Measurements from ENCODE around the gene GRIK1. TPM values are rescaled to one million over a fixed set of nuclear protein-coding genes. Genes with fewer than 3 reads are reported as not detected.
"Not testable (repeated sequence)": the region's sequence is repeated elsewhere in the genome, so short reads cannot be mapped to it uniquely, and the experiment has no call there.

The GRIK1 gene
- not detected for polyA plus RNA-seq

- Mint-ChIP-seq H3K4me1 (peaks cover 0 to 4% (median 2%) of the 10 kb centered on the region in 3 donors), H3K27me3 (peaks cover 19% of the 10 kb centered on the region), H3K36me3 (no peaks in the 10 kb centered on the region), H3K27ac (peak within 1 kb of the TSS in 1 of 3 donors; percentile 27), H3K4me3 (no peak within 1 kb of the TSS), H3K9me3 (peaks cover 0 to 7% (median 2%) of the 10 kb centered on the region in 3 donors)
Measured at GRCh38 chr21:29939924-29940275, at the start of gene GRIK1. Gene GRIK1 (minus strand): TSS chr21:29939996.

- H3K36me3 Mint-ChIP-seq, result no peaks in the 10 kb centered on the region
- H3K4me3 Mint-ChIP-seq, result no peak overlapping the region
- H3K27ac Mint-ChIP-seq, result no peak overlapping the region
- H3K4me1 Mint-ChIP-seq, result no peaks in the 10 kb centered on the region
- H3K9me3 Mint-ChIP-seq, result peaks cover 0 to 7% (median 2%) of the 10 kb centered on the region in 3 donors
- no peaks in the 10 kb centered on the region for H3K27me3 Mint-ChIP-seq
Measured at GRCh38 chr21:29987762-29988161, 48.0 kb upstream of the GRIK1 start.

DNA sequence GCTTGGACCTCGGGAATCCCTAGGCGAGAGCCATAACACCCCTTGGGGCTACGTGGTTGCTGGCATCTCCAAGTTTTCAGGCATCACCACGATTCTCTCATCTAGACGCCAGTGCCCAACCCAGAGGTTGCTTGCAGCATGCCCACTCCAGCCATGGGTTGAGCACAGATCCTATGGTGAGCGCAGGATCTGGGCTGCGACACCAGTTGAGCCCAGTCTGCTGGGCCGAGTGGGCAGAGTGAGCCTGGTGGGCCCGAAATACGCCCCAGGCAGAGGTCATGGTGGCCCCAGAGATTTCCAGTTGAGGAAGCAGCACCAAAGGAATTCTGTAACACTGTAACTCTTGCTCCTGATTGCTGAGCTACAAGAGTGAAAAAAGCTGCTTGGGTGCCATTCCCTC, 46.1 kb upstream of the GRIK1 start:
- Mint-ChIP-seq H3K36me3 (no peaks in the 10 kb centered on the region), H3K27ac (no peak overlapping the region), H3K27me3 (no peaks in the 10 kb centered on the region), H3K9me3 (peaks cover 0 to 7% (median 2%) of the 10 kb centered on the region in 3 donors), H3K4me3 (no peak overlapping the region), H3K4me1 (no peaks in the 10 kb centered on the region)

GRCh38 chr21:29979043-29979442, 39.2 kb upstream of the GRIK1 start:
- H3K4me1 Mint-ChIP-seq, result no peaks in the 10 kb centered on the region
- H3K27ac Mint-ChIP-seq, result no peak overlapping the region
- no peak overlapping the region for H3K4me3 Mint-ChIP-seq
- no peaks in the 10 kb centered on the region for H3K27me3 Mint-ChIP-seq
- H3K36me3 Mint-ChIP-seq, result no peaks in the 10 kb centered on the region
- peaks cover 0 to 2% (median 0%) of the 10 kb centered on the region in 3 donors for H3K9me3 Mint-ChIP-seq

DNA sequence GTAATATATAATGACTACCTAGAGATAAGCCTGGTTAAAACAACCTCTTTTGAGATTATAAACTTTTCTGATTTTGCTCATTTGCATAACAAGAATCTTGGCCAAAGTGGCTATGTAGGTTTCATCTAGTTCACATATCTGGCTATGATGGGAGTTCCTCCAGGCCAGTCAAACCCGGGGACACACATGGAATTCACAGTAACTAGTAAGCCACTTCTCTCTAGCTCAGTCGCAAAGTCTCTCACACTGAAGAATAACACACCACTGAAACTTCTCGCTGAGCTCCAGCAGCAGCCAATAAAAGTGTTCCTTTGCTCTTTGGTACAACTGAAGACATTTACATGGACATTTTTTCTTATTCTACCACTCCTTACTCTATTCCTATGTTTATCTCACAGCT, 36.0 kb upstream of the GRIK1 start:
- peaks cover 0 to 6% (median 2%) of the 10 kb centered on the region in 3 donors for H3K9me3 Mint-ChIP-seq
- no peaks in the 10 kb centered on the region for H3K27me3 Mint-ChIP-seq
- H3K4me1 Mint-ChIP-seq, result no peaks in the 10 kb centered on the region
- H3K4me3 Mint-ChIP-seq, result no peak overlapping the region
- no peaks in the 10 kb centered on the region for H3K36me3 Mint-ChIP-seq
- no peak overlapping the region for H3K27ac Mint-ChIP-seq

DNA sequence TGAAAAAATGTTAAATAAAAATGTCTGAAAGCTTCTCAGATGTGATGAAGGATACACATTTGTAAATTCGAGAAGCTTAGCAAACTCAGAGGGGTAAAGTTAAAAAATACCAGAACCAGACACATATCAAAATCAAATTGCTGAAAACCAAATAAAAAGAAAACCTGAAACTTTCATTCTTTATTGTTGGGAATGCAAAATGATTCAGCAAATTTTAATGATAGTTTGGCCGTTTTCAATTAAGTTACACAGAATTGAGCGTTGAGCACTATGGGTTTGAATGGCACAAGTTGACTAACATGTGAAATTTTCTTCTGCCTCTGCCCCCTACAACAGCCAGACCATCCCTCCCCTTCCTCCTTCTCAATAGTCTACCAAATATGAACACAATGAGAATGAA, 33.5 kb upstream of the GRIK1 start:
- H3K9me3 Mint-ChIP-seq, result peaks cover 0 to 6% (median 2%) of the 10 kb centered on the region in 3 donors
- H3K27me3 Mint-ChIP-seq, result no peaks in the 10 kb centered on the region
- H3K4me1 Mint-ChIP-seq, result no peaks in the 10 kb centered on the region
- no peak overlapping the region for H3K4me3 Mint-ChIP-seq
- H3K36me3 Mint-ChIP-seq, result no peaks in the 10 kb centered on the region
- H3K27ac Mint-ChIP-seq, result no peak overlapping the region

GRCh38 chr21:29961291-29962027, 21.7 kb upstream of the GRIK1 start:
- H3K36me3 Mint-ChIP-seq, result no peaks in the 10 kb centered on the region
- H3K27me3 Mint-ChIP-seq, result no peaks in the 10 kb centered on the region
- H3K4me3 Mint-ChIP-seq, result no peak overlapping the region
- peaks cover 0 to 7% (median 0%) of the 10 kb centered on the region in 3 donors for H3K9me3 Mint-ChIP-seq
- H3K4me1 Mint-ChIP-seq, result no peaks in the 10 kb centered on the region
- H3K27ac Mint-ChIP-seq, result no peak overlapping the region

GRCh38 chr21:29958551-29958950, 18.8 kb upstream of the GRIK1 start:
- Mint-ChIP-seq H3K27ac (no peak overlapping the region), H3K4me1 (no peaks in the 10 kb centered on the region), H3K9me3 (peaks cover 0 to 5% (median 0%) of the 10 kb centered on the region in 3 donors), H3K27me3 (no peaks in the 10 kb centered on the region), H3K36me3 (no peaks in the 10 kb centered on the region), H3K4me3 (no peak overlapping the region)

- H3K4me1 Mint-ChIP-seq, H3K27me3 Mint-ChIP-seq, H3K4me3 Mint-ChIP-seq, H3K9me3 Mint-ChIP-seq, H3K27ac Mint-ChIP-seq, H3K36me3 Mint-ChIP-seq: not testable (repeated sequence)
Measured at GRCh38 chr21:29958035-29958434, 18.2 kb upstream of the GRIK1 start.

- peak overlapping the region in 1 of 4 donors; percentile 1 for H3K4me3 Mint-ChIP-seq
- no peaks in the 10 kb centered on the region for H3K4me1 Mint-ChIP-seq
- H3K27ac Mint-ChIP-seq, result no peak overlapping the region
Measured at GRCh38 chr21:29953690-29954089, 13.9 kb upstream of the GRIK1 start.

DNA sequence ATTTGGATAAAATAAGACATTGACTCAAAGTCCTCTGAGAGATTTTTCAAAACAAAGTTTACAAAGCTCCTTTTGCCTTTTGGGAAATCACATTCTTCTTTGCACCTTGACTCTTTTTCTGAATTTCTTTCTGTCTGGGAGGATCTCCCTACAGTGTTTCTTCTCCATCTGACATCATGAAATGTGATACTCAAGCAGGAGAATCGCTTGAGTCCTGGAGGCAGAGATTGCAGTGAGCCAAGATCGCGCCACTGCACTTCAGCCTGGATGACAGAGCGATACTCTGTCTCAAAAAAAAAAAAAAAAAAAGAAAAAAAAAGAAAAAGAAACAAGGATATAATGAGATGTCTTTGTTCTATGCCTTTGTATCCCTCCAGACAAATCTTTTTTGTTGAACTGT, 13.3 kb upstream of the GRIK1 start:
- H3K27ac Mint-ChIP-seq, result no peak overlapping the region
- H3K4me3 Mint-ChIP-seq, result no peak overlapping the region
- no peaks in the 10 kb centered on the region for H3K27me3 Mint-ChIP-seq
- H3K36me3 Mint-ChIP-seq, result no peaks in the 10 kb centered on the region
- H3K9me3 Mint-ChIP-seq, result peaks cover 0 to 6% (median 0%) of the 10 kb centered on the region in 3 donors
- no peaks in the 10 kb centered on the region for H3K4me1 Mint-ChIP-seq

More at GRCh38 chr21:29953690-29954089, 13.9 kb upstream of the GRIK1 start:
- H3K36me3 Mint-ChIP-seq, result no peaks in the 10 kb centered on the region
- H3K27me3 Mint-ChIP-seq, result no peaks in the 10 kb centered on the region
- H3K9me3 Mint-ChIP-seq, result peaks cover 0 to 7% (median 0%) of the 10 kb centered on the region in 3 donors

- H3K4me1 Mint-ChIP-seq, result no peaks in the 10 kb centered on the region
- no peak overlapping the region for H3K27ac Mint-ChIP-seq
Measured at GRCh38 chr21:29951911-29952310, 12.1 kb upstream of the GRIK1 start.

GRCh38 chr21:29949991-29950390, 10.2 kb upstream of the GRIK1 start:
- no peaks in the 10 kb centered on the region for H3K36me3 Mint-ChIP-seq
- peaks cover 0 to 5% (median 0%) of the 10 kb centered on the region in 3 donors for H3K9me3 Mint-ChIP-seq
- H3K27ac Mint-ChIP-seq, result no peak overlapping the region
- no peaks in the 10 kb centered on the region for H3K4me1 Mint-ChIP-seq
- H3K27me3 Mint-ChIP-seq, result no peaks in the 10 kb centered on the region
- no peak overlapping the region for H3K4me3 Mint-ChIP-seq

More at GRCh38 chr21:29951911-29952310, 12.1 kb upstream of the GRIK1 start:
- H3K4me3 Mint-ChIP-seq, result no peak overlapping the region
- peaks cover 0 to 5% (median 0%) of the 10 kb centered on the region in 3 donors for H3K9me3 Mint-ChIP-seq
- H3K27me3 Mint-ChIP-seq, result no peaks in the 10 kb centered on the region
- no peaks in the 10 kb centered on the region for H3K36me3 Mint-ChIP-seq

DNA sequence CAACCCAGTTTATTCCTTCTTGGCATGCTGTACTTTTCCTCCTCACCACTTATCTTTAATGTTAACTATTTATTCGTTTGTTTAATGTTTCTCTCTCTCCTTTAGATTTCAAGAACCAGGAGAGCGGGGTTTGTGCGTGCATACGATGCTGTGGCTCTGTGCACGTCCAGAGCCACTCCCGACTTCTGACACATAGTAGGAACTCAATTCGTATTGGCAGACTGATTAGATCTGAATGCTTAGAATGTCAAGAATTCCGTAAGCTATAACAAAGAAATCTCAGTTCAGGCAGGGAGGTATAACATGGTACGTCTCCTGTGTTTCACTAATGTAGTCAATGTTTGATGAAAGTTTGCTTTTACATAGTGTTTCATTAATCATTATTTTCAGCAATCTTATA, 7.3 kb upstream of the GRIK1 start:
- no peaks in the 10 kb centered on the region for H3K36me3 Mint-ChIP-seq
- H3K27ac Mint-ChIP-seq, result no peak overlapping the region
- peaks cover 2 to 4% (median 3%) of the 10 kb centered on the region in 3 donors for H3K9me3 Mint-ChIP-seq
- no peak overlapping the region for H3K4me3 Mint-ChIP-seq
- peaks cover 0 to 2% (median 0%) of the 10 kb centered on the region in 3 donors for H3K4me1 Mint-ChIP-seq
- H3K27me3 Mint-ChIP-seq, result no peaks in the 10 kb centered on the region

DNA sequence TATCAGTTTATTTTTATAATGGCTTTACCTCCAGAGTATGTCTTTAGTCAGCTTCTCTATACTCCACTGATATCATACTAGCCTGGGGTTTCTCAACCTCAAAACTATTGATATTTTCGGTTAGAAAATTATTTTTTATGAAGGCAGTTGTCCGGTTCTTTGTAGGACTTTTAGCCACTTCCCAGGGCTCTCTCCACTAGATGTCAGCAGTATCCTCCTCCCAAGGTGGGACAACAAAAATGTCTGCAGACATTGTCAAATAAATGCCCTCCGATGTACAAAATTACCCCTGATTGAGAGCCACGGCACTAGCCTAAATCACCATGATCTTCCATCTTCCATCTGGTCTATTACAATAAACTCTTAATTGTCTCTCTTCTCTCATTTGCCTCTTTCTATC, 4.1 kb upstream of the GRIK1 start:
- Mint-ChIP-seq H3K27ac (peak overlapping the region in 1 of 3 donors; percentile 29), H3K4me1 (peaks cover 0 to 4% (median 2%) of the 10 kb centered on the region in 3 donors), H3K36me3 (no peaks in the 10 kb centered on the region), H3K27me3 (peaks cover 9% of the 10 kb centered on the region), H3K9me3 (peaks cover 2 to 7% (median 3%) of the 10 kb centered on the region in 3 donors), H3K4me3 (no peak overlapping the region)

GRCh38 chr21:29942034-29942433, 2.2 kb upstream of the GRIK1 start:
- Mint-ChIP-seq H3K27me3 (peaks cover 18% of the 10 kb centered on the region), H3K27ac (no peak overlapping the region), H3K4me3 (no peak overlapping the region), H3K36me3 (no peaks in the 10 kb centered on the region), H3K4me1 (peaks cover 0 to 4% (median 2%) of the 10 kb centered on the region in 3 donors), H3K9me3 (peaks cover 0 to 7% (median 2%) of the 10 kb centered on the region in 3 donors)

Data from IgD-negative memory B cell (primary cell).